Stimulated activated CD4-positive, alpha-beta T cell treated with anti-CD3 and anti-CD28 coated beads, Interleukin-15, amount 100 ng/mL, for 1 hour (primary cell): ENCODE results near the gene FOXD1.
A peak's percentile ranks its signal among the peaks of the same experiment; 100 is the strongest.
"Not testable (repeated sequence)": the region's sequence is repeated elsewhere in the genome, so short reads cannot be mapped to it uniquely, and the experiment has no call there.

Experiments used
- DNase-seq, 2 donors: peaks; one replicate each; pipeline ENCODE4 v3.0.0-alpha.2; 2020; ENCODE audit warnings: low read depth in 1 of 2, low spot score in 1 of 2

FOXD1 gene

GRCh38 chr5:73464016-73464745 is 15.6 kb upstream of the FOXD1 start:
- DNase-seq: no peak

- DNase-seq: no peak
These were observed 11.6 kb upstream of the FOXD1 start for GRCh38 chr5:73460133-73460532.

GRCh38 chr5:73459366-73459765 is 10.8 kb upstream of the FOXD1 start:
- DNase-seq: no peak

GRCh38 chr5:73456462-73456861 is 7.9 kb upstream of the FOXD1 start:
- DNase-seq: not testable (repeated sequence)

GRCh38 chr5:73454379-73455036 is 5.9 kb upstream of the FOXD1 start:
- no peak for DNase-seq

- DNase-seq: no peak
These were observed 3.6 kb upstream of the FOXD1 start for GRCh38 chr5:73452215-73452614.

GRCh38 chr5:73451224-73452130 is 2.9 kb upstream of the FOXD1 start:
- peak; percentile 34 to 60 for DNase-seq

GRCh38 chr5:73450672-73451223 is 2.2 kb upstream of the FOXD1 start:
- DNase-seq: no peak

GRCh38 chr5:73450137-73450536 is 1.6 kb upstream of the FOXD1 start:
- DNase-seq: no peak

GRCh38 chr5:73447530-73448462 is 781 bp downstream of the FOXD1 start:
- no peak for DNase-seq

- no peak for DNase-seq
These were observed 1.7 kb downstream of the FOXD1 start for GRCh38 chr5:73446631-73447529.

- no peak for DNase-seq
These were observed 2.6 kb downstream of the FOXD1 start for GRCh38 chr5:73445665-73446630.

- DNase-seq: no peak
These were observed 3.8 kb downstream of the FOXD1 start for GRCh38 chr5:73444499-73445438.

- no peak for DNase-seq
These were observed 4.6 kb downstream of the FOXD1 start for GRCh38 chr5:73443829-73444498.

GRCh38 chr5:73442996-73443627 is 5.5 kb downstream of the FOXD1 start:
- no peak for DNase-seq

GRCh38 chr5:73442231-73442811 is 6.3 kb downstream of the FOXD1 start:
- DNase-seq: no peak
